Activated naive CD4-positive, alpha-beta T cell (primary cell): Measurements from ENCODE around the gene FADS2.

Source experiments
- DNase-seq, 4 experiments: peaks; one replicate each; lab custom pipeline; 2025; lab: John Stamatoyannopoulos, UW

The FADS2 gene

DNA sequence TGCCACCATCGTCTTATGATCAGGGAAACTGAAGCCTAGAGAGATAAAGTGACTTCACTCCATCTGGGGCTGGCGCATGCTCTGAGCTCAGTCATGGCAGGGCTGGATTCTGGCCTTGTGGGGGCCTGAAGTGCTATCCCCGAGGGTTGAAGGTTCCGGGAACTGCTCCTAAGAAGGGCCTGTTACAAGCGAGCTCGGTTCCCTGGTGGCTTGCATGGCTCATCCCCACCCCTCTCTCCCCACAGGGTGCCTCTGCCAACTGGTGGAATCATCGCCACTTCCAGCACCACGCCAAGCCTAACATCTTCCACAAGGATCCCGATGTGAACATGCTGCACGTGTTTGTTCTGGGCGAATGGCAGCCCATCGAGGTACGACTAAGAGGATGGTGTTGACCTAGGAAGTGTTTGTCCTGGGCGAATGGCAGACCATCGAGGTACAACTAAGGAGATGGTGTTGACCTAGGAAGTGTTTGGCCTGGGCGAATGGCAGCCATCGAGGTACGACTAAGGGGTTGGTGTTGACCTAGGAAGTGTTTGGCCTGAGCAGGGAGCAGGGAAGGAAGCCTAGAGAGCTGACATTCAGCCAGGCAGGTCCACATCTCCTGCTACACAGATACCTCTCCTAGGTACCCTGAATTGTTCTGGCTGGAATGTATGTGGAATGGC lies 19.9 kb downstream of the FADS2 start:
- no peak for DNase-seq

DNA sequence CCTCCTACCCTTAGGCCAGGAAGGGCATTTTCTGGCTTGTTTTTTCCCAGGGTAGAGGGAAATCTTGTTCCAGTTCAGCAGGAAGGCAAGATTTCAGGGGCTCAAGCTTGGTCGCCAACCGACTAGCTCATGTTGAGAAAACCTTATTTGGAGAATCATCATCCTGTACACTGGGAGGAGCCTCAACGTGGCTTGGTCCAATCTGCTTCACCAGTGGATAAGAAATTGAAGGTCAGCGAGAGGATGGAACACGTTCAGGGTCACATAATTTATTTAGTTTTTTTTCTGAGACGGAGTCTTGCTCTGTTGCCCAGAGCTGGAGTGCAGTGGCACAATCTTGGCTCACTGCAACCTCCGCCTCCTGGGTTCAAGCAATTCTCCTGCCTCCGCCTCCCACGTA lies 20.5 kb downstream of the FADS2 start:
- no peak for DNase-seq

DNA sequence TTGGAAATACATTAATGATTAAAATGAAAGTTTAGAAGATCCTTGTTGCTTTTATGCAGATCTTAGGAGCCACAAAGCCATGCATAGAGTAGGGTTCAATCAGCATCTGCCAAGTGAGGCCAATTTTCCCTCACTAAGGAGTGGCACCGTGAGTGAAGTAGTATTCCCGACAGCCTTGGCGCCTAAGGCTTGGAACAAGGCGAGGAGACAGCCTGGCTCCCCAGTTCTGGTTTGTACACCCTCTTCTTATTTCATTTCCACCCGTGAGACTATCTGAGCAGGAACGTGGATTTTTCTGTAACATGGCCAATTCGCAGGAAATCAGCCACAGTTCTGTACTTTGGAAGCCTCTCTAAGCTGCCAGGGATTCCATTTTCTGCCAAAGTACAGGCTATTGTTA lies 22.6 kb downstream of the FADS2 start:
- DNase-seq, result no peak

DNA sequence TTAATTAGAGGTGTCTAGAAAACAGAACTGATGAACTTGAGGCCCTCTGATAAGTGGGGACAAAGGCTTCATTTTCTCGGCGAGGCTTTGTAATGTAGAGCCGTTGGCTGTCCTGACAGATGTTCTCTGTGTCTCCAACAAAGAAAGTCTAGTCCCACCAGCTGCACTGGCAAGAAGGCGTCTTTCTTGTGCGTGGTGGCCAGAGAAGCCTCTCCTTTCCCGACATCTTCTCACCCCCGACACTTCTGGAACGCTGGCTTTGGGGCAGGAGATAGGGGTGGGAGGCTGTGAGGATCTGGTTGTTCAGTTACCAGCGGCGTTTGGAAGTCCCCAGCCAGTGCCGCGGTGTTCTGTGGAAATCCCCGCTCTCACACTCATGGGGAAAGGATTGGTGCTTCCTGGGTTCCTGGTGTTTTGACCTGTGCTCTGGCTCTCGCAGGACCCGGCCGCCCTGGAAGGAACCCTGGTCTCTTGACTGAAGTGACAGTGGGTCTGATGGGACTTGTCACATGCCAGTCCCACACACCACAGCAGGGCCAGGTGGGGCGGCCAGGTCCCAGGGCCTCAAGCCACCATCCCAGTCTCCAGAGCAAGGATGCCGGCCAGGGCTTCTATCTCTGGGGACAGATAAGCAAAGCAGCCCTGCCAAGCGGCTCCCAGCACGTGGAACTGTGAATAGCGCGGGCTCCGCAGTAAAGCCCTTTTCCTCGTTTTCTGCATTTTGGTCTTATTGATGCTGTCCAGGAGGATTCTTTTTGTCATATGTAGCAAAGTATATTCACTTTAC lies 23.2 kb downstream of the FADS2 start:
- no peak for DNase-seq

DNA sequence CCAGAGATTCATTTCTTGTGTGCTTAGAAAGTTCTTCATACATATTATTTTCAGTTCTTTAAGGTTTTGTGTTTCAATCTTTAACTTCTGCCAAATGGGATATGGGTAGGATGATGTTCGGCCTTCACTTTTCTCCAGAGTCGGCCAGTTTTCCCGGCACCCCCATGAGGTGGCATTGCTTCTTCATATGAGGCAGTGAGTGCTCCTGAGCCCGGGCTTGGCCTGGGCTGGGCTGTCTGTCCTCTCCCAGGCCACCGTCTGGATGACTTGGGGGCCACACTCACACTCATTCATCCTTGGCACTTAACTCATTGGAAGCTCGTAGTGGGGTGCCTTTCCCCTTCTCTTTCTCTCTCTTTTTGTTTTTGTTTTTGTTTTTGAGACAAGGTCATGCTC lies 23.8 kb downstream of the FADS2 start:
- DNase-seq, result no peak

DNA sequence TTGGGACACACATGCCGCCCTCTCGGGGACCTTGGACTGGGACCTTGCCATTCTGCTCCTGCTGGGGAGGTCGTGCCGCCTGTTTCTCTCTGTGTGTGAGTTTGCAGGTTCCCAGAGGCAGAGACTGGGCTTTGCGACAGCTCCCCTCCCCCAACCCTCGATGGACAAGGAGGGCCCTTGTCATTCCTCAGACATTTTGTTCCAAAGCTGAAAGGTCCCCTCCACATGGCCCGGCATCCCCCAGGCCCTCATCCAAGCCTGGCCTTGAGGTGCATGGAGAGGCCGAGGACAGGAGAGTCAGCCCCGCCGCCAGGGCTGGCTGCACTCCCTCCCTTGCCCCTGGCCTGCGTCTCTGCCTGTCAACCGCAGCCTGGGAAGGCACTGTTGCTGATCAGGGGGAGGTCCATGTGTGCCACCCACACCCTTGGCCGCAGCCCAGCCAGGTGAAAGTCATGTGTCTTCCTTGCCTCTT lies 25.6 kb downstream of the FADS2 start:
- DNase-seq, result no peak

DNA sequence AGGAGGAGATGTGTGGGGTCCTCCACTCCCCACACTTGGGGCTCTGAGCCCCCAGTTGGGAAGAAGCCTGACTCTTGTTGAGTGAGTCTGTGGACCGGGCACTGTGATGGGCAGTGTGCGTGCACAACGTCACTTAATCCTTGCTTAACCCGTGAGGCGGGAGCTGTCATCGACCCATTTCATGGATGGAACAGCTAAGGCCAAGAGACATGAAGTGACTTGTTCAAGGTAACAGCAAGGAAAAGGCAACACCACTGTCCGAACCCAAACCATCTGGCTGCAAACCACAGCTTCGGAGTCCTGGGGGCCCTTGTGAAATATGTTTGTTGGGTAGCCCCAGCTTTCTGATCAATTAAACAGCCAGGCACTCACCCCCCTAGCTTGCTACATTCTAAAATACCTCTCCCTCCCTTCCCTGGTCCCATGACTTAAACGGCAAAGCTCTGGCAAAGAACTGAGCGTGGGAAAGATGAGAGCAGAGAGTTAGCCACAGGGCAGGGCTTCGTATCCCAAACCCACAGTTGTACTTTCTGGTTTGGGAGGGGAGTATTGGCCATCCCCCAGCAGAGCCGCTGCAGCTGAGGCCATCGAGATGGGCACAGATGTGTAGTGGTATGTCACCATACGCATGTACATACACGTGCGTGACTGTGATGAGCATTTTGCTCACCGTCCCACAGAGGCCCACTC lies 26.3 kb downstream of the FADS2 start:
- DNase-seq, result no peak

DNA sequence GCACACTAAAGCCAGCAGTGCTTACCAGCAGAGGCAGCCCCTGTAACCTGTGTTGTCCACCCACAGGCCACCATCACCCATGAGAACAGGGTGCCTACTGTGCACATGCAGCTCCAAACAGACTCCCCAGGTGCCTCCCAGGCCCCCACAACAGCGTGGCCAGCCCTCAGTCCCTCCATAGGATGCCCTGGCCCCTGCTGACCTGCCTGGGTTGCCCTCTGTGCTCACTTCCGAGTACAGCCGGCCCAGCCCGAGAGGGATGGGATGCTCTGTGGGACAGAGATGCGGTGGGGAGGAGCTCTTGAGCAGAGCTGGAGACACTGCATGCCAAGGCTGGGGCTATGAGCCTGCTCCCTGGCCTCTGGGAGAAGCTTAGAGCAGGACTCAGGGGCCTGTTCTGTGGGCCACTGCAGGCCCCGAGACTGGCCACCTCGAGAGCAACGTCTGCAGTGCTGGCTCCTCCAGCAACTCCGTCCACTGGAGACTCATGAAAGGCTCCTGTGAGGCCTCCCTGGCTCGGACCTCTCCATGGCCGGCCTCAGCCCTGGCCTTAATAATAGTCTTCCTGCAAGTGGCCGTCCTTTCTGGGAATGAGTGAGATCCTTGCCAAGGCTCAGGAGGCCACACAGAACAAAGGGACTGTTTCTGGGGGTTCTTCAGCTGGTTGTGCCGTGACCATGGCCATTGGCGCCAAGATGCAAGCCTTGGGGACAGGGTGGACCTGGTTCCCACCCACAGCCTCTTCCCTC lies 27.0 kb downstream of the FADS2 start:
- DNase-seq, result no peak

DNA sequence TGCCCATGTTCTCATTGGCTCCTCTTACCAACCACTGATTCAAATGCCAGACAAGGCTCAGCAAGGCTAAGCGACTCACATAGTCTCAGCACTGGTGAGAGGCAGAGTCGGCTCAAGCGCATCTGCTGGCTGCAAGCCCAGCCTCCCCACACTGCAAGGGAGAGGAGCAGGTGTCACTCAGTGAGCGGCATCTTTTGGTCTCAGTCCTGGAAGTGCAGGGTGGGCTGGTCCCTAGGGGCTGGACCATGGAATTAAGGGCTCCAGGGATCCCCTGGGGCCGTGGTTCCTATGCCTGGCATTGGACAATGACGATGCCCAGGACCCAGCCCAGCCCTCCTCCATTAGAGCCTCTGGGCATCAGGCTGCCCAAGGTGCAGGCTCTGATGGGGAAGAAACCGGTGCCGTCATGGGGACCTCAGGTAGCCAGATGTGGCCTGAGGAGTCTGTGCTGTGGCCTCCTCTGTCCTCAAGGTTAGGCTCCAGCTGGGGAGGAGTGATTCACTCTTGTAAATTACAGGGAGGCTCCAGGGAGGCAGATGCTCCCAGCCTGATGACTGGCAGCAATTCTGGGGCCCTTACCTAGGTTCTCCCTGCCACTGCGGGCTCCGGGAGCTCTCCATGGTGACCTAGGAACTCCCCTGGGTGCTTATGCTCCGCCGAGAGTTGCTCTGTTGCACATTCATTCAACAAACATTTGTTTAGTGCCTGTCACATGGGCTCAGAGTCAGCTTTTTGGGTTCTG lies 28.0 kb downstream of the FADS2 start:
- no peak for DNase-seq

DNA sequence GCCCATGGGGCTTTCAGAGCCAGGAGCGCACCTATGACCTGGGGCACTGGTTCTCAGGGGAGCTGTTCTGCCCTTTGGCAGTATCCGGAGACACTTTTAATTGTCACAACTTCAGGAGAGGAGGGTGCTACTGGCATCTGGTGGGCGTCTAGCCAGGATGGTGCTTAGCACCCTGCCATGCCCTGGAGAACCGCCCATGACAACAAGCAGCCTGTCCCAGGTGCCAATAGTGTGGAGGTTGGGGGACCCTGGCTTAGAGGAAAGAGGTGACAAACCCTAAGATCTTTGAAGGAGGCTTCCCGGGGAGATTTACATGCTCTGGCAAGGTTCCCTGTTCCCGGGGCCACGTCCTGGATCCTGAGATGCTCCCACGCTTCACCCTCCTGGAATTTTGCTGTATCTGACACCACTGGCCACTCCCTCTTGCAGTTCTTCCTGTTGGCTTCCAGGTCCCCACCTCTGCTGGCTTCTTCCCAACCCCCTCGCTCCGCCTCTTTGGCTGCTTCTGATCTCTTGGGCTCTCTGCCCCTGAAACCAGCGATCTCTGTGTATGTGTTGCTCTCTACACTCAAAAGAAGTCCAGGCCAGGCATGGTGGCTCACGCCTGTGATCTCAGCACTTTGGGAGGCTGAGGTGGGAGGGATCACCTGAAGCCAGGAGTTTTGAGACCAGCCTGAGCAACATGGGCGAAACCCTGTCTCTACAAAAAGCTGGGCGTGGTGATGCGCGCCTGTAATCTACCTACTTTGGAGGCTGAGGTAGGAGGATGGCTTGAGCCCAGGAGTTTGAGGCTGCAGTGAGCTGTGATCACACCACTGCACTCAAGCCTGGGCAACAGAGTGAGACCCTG lies 32.2 kb downstream of the FADS2 start:
- DNase-seq, result no peak

DNA sequence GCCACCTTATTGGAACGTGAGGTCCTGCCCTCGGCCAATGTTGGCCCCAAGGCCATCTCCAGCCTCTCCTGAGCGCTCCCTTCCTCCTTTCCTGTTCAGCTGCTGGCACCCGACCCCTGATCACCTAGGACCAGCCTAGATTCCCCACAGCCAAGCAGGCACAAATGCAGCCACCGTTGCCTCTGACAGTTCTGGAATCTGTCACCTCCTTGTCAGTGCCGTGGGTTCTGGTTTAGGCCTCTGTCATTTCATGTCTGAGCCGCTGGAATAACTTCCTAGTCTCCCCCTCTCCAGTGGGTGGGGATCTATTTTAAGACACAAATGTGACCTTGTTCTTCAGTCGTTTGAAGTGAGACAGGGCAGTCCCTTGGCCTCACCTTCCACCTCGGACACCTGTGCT lies 33.5 kb downstream of the FADS2 start:
- no peak for DNase-seq

DNA sequence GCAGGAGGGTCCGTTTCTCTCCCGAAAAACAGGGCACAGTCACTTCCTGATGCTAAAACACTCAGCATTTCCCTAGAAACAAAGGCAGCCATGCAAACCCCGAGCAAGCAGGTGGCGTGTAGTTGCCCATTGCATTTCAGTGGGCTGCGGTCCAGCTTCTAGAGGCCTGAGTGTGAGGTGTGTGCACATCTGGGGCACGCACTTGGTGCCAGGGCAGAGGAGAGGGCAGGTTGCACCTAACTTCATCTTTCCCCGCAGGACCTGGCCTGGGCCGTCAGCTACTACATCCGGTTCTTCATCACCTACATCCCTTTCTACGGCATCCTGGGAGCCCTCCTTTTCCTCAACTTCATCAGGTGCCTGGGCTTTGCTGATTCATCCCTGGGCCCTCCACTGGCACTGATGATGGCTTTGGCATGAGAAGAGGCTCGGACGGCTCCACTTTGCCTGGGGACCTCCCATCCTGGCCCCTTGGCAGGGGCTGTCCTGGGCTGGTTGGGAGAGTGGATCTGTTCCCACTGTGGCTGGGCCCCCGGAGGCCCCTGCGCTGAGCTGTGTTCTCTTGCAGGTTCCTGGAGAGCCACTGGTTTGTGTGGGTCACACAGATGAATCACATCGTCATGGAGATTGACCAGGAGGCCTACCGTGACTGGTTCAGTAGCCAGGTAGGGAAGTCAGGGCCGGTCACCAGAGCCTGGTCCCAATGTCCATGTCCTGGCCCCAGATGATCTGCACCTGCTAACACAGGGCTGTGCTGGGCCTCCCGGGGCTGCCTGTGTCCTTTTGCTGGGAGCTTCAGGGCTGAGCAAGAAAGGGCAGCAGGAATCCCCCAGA lies 34.8 kb downstream of the FADS2 start:
- DNase-seq, result no peak

DNA sequence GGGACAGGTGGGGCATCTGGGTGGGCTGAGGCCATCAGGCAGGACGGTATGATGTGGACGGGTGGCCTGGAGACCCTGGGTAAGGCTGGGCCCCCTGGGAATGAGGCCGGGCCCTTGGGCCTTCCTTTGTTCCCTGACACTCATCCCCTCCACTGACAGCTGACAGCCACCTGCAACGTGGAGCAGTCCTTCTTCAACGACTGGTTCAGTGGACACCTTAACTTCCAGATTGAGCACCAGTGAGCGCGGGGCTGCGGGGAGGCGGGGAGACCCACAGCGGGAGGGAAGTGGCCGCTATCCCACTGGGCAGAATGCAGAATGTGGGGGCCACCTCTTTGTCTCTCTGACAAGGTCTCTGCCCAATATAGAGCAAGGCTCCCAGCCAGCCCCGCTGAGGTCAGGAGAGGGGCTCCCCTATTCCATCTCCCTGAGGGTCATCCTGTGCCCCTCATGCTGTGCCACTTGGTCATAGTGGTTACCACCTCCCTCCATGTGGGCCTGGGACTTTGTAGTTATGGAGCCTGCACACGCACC lies 35.5 kb downstream of the FADS2 start:
- DNase-seq, result no peak

DNA sequence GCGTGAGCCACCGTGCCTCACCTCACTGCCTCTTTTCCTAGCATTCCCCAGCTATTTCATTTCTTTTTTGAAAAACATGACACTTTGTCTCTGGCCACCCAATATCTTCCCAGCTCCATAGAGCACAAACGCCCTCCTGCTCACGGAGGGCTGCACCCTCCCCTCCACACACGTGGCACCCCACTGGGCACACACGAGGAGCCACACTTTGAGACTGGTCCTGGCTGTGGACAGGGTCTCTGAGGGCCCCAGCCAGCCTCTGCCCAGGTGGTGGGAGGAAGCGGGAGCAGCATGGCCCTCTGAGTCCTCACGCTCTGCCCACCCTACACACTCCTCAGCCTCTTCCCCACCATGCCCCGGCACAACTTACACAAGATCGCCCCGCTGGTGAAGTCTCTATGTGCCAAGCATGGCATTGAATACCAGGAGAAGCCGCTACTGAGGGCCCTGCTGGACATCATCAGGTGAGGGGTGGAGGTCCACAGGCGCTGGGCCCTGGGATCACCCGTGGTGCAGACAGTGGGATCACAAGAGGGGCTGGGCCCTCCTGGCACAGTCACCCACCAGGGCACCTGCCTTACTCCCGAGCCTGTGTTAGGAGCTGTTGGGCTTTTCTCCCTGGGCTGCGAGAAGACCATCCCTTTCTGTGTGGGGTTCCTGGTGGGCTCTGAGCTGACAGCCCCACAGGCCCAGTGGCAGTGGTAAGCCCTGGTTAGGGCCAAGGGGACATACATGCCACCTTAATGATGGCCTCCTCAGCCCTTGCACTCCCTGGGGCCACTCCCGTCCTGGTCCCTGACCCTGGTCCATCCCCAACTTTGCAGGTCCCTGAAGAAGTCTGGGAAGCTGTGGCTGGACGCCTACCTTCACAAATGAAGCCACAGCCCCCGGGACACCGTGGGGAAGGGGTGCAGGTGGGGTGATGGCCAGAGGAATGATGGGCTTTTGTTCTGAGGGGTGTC lies 37.0 kb downstream of the FADS2 start:
- no peak for DNase-seq

DNA sequence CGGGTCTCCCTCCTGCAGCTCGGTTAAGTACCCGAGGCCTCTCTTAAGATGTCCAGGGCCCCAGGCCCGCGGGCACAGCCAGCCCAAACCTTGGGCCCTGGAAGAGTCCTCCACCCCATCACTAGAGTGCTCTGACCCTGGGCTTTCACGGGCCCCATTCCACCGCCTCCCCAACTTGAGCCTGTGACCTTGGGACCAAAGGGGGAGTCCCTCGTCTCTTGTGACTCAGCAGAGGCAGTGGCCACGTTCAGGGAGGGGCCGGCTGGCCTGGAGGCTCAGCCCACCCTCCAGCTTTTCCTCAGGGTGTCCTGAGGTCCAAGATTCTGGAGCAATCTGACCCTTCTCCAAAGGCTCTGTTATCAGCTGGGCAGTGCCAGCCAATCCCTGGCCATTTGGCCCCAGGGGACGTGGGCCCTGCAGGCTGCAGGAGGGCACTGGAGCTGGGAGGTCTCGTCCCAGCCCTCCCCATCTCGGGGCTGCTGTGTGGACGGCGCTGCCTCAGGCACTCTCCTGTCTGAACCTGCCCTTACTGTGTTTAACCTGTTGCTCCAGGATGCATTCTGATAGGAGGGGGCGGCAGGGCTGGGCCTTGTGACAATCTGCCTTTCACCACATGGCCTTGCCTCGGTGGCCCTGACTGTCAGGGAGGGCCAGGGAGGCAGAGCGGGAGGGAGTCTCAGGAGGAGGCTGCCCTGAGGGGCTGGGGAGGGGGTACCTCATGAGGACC lies 38.3 kb downstream of the FADS2 start:
- no peak for DNase-seq

DNA sequence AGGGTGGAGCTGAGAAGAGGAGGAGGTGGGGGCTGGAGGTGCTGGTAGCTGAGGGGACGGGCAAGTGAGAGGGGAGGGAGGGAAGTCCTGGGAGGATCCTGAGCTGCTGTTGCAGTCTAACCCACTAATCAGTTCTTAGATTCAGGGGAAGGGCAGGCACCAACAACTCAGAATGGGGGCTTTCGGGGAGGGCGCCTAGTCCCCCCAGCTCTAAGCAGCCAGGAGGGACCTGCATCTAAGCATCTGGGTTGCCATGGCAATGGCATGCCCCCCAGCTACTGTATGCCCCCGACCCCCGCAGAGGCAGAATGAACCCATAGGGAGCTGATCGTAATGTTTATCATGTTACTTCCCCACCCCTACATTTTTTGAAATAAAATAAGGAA lies 38.9 kb downstream of the FADS2 start:
- DNase-seq, result no peak

DNA sequence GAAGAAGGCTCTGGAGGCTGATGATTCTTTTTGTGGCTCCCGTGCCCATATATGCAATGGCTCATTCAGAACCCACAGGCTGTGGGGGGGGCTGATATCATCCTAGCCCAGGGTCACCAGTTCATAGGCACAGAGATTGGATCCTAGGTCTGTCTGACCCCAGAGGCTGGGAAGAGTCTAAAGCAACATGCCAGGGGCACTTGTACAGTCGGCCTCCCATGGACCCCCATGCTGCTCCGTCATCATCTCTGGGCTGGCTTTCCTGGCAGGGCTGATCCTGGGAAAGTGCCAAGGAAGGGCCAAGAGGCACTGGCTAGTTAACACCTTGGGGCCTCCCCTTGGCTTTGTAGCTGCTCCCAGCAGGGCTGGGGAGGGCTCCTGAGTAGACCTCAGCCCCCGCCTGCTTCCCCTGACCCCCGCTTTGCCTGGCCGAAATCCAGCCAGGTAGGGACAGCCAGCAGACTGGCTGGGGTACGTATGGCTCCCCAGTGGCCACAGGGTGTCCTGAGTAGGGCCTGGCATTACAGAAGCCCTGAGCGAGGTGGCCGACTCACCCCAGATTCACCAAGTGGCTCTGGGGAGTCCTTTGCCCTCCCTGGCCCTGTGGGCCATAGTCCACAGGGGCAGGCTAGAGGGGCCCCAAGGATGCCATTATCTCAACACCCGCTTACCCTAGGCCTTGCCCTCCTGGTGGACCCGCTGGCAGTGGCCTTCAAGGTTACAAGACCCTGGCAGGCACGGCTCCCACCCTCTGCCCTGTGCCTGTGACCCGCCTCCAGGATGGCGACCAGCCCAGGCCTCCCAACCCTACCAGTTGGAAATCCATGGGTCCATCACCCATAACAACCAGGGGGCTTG lies 40.7 kb downstream of the FADS2 start:
- no peak for DNase-seq
